ENCODE results near the gene PCDHGA5. TPM values are rescaled to one million over a fixed set of nuclear protein-coding genes. Genes with fewer than 3 reads are reported as not detected.

Gene PCDHGA5
- total RNA-seq, 1 experiment from 2014 or later: 0.05 TPM

GRCh38 chr5:141409598-141410306 is 45.8 kb downstream of the PCDHGA5 start (continued):
- TF ChIP-seq CTCF (IDR thresholded peaks at IDR 0.05 in 2 of 3, conservative IDR thresholded peaks at IDR 0.05 in 1 of 3; ENCODE audit: borderline replicate concordance in 1 of 3, insufficient read depth in 1 of 3, low read depth in 2 of 3, low read length in 2 of 3): no peak
- TF ChIP-seq EZH2 (IDR thresholded peaks at IDR 0.05): no peak
- no peak for TF ChIP-seq SIN3A (IDR thresholded peaks at IDR 0.05; ENCODE audit: low read depth)
- no peak for TF ChIP-seq ZNF274 (IDR thresholded peaks at IDR 0.05; ENCODE audit: low read depth, low read length)
- no peak for TF ChIP-seq POLR2AphosphoS5 (IDR thresholded peaks at IDR 0.05; ENCODE audit: low read depth, low read length)
- no peak for TF ChIP-seq ZBTB33 (IDR thresholded peaks at IDR 0.05; ENCODE audit: extremely low read depth, insufficient replicate concordance, low read length)
- TF ChIP-seq YY1 (IDR thresholded peaks at IDR 0.05; ENCODE audit: extremely low read depth, insufficient replicate concordance, low read depth, low read length): no peak
- TF ChIP-seq ZFX (IDR thresholded peaks at IDR 0.05): no peak

GRCh38 chr5:141411575-141411974 is 47.6 kb downstream of the PCDHGA5 start:
- ChIA-PET POLR2A (no interaction called here), RAD21 (ENCODE audit: low non-redundant PET in 1 of 2, low total read pairs in 2 of 2, uncharacterized antibody in 2 of 2, unreplicated experiment in 2 of 2) (no interaction called here), CTCF (interaction anchor here (3.4 kb wide), 1 partner anchor 152 kb away, joined by 73 read pairs; no protein-coding TSS in a partner anchor)
- Histone ChIP-seq H3K9me2 (ENCODE audit: insufficient read depth) (no peaks in the 10 kb centered on the region), H3K4me3 (replicated peaks in 1 of 2; ENCODE audit: low read depth in 1 of 2, low read length in 2 of 2) (no peak overlapping the region), H3K9me3 (ENCODE audit: control insufficient read depth in 1 of 2, insufficient read depth in 1 of 2, low read depth in 1 of 2, low read length in 2 of 2) (no peaks in the 10 kb centered on the region; a peak in 1 of 4 replicates), H3K27me3 (ENCODE audit: insufficient read depth, low read length) (no peaks in the 10 kb centered on the region), H3K4me2 (ENCODE audit: low read length) (no peak overlapping the region), H3K36me3 (ENCODE audit: control insufficient read depth in 1 of 2, insufficient read depth in 2 of 2, low read length in 2 of 2) (no peaks in the 10 kb centered on the region), H3K27ac (ENCODE audit: low read depth, low read length) (no peak overlapping the region), H4K20me1 (ENCODE audit: insufficient read depth) (no peaks in the 10 kb centered on the region), H2AFZ (ENCODE audit: low read depth, low read length, poor library complexity, severe bottlenecking) (no peak overlapping the region), H3K9ac (ENCODE audit: low read length) (no peak overlapping the region), H3K79me2 (ENCODE audit: insufficient read depth, low read length) (no peaks in the 10 kb centered on the region), H3K4me1 (ENCODE audit: control insufficient read depth in 1 of 2, insufficient read depth in 2 of 2, low read length in 2 of 2) (peaks cover 2 to 5% of the 10 kb centered on the region in 2 experiments; a peak in 1 of 4 replicates)
- ATAC-seq (no peak), DNase-seq (ENCODE audit: low read depth, low spot score) (no peak)
- TF ChIP-seq POLR2A (IDR thresholded peaks at IDR 0.05; ENCODE audit: borderline replicate concordance, extremely low read depth, insufficient read depth, insufficient read length): no peak
- intact Hi-C loops (cut with micrococcal nuclease): no loop called here
- no TSS peak for BruUV-seq (replicated peaks)
